Caco-2 (cell line): ENCODE results near the gene EPHB1. TPM values are rescaled to one million over a fixed set of nuclear protein-coding genes. Genes with fewer than 3 reads are reported as not detected.

Source experiments
- BruUV-seq: library from RNA; stranded (reverse); fragments of 400-500 nt; replicated peaks from 2 replicates; lab custom pipeline; 2021; lab: Mats Ljungman, UMichigan
- CTCF ChIA-PET: fragments of 300-600 bp; sonication (Branson Sonifier 250); formaldehyde crosslinking; loops from one replicate; lab custom pipeline; 2022; ENCODE audit warnings: antibody characterized with exemption; lab: Charles Lee
- POLR2A ChIA-PET: fragments of 300-600 bp; sonication (Branson Sonifier 250); formaldehyde crosslinking; loops from one replicate; lab custom pipeline; 2022; ENCODE audit warnings: antibody characterized with exemption; lab: Charles Lee
- DNase-seq, 2 experiments: peaks; one replicate each; pipeline versions ENCODE4 v3.0.0 to v3.0.0-alpha.2; 2020 to 2022
- H3K27me3 ChIP-seq: replicated peaks from 2 replicates; pipeline ENCODE4 v1.6.0; 2011; ENCODE audit warnings: low read length; ENCODE audit not compliant: control insufficient read depth, insufficient read depth
- H3K36me3 ChIP-seq: 2 replicates; pipeline ENCODE4 v1.5.1; 2011; ENCODE audit warnings: low read length; ENCODE audit not compliant: control insufficient read depth, insufficient read depth
- H3K4me1 ChIP-seq: fragments of 250-450 bp; sonication (Bioruptor Pico); 2 replicates; pipeline ENCODE4 v1.5.1; 2020; ENCODE audit warnings: mild to moderate bottlenecking
- H3K4me3 ChIP-seq: 2 replicates; pipeline ENCODE4 v1.5.1; 2011; ENCODE audit warnings: low read depth, mild to moderate bottlenecking, control low read depth, low read length
- H3K9me3 ChIP-seq: fragments of 250-450 bp; sonication (Bioruptor Pico); 2 replicates; pipeline ENCODE4 v1.5.1; 2020; ENCODE audit warnings: mild to moderate bottlenecking, moderate library complexity
- H3K27ac Mint-ChIP-seq: one replicate; pipeline ENCODE4 v1.8.0; 2022; ENCODE audit warnings: mixed read lengths; ENCODE audit not compliant: unreplicated experiment
- H3K27me3 Mint-ChIP-seq: one replicate; pipeline ENCODE4 v1.8.0; 2022; ENCODE audit warnings: mixed read lengths; ENCODE audit not compliant: insufficient read depth, unreplicated experiment
- H3K36me3 Mint-ChIP-seq: one replicate; pipeline ENCODE4 v1.8.0; 2022; ENCODE audit warnings: mild to moderate bottlenecking, mixed read lengths; ENCODE audit not compliant: insufficient read depth, unreplicated experiment
- H3K4me1 Mint-ChIP-seq: one replicate; pipeline ENCODE4 v1.8.0; 2022; ENCODE audit warnings: low read depth, mixed read lengths; ENCODE audit not compliant: unreplicated experiment
- H3K4me3 Mint-ChIP-seq: one replicate; pipeline ENCODE4 v1.8.0; 2022; ENCODE audit warnings: mild to moderate bottlenecking, moderate library complexity, mixed read lengths; ENCODE audit not compliant: unreplicated experiment
- H3K9me3 Mint-ChIP-seq: one replicate; pipeline ENCODE4 v1.8.0; 2022; ENCODE audit warnings: mixed read lengths; ENCODE audit not compliant: unreplicated experiment
- intact Hi-C: fragments of 100-400 bp; cut with micrococcal nuclease; formaldehyde crosslinking; loops from one replicate; pipeline ENCODE4 v1.10.0; 2022; ENCODE audit not compliant: unreplicated experiment
- total RNA-seq: library from RNA; stranded (reverse); gene quantifications from 2 replicates; pipeline ENCODE4 v1.2.3, GENCODE V29; 2022
- TF ChIP-seq, protein P1 (sequence below), 2 experiments: fragments of 200-600 bp in 1 of 2; IDR thresholded peaks; 1 replicate in 1 of 2; 2 replicates in 1 of 2; pipeline versions ENCODE4 v1.5.1 to v1.8.0; 2011 to 2022; ENCODE audit warnings: antibody characterized with exemption in 1 of 2, control low read depth in 1 of 2, inconsistent platforms in 1 of 2, low read depth in 1 of 2, low read length in 1 of 2, mild to moderate bottlenecking in 1 of 2, moderate library complexity in 1 of 2; ENCODE audit not compliant: insufficient read depth in 1 of 2, severe bottlenecking in 1 of 2, unreplicated experiment in 1 of 2

EPHB1 gene
- total RNA-seq, 1 experiment from 2014 or later, result 2.3 TPM

DNA sequence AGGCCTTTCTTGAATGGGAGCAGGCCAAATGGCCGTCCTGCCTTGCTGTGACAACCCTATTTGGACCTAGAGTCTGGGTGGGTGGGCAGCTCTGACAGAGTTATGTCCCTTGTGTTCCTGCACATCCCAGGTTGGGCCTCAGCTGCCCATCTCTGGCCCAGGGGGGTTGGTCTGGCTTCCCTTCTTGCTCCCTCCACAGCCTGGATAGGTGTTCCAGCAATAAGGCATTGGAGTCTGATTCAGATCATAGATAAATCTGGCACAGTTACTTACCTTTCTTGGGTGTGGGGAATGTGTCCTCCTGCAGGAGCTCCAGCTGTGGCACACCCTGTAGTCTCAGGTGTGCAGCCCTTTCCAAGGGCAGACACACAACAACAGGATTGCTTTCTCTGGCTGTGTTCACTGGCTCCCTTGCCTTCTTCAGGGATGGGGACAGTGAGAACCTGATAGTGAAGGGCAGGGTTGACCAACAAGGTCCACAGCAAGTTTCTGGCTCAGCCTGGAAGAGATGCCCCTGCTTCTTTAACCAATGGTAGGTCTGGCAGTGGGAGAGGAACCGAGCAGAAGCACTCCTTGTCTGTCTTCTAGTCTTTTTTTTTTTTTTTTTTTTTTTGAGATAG is 177.9 kb downstream of the EPHB1 start:
- Mint-ChIP-seq H3K4me3 (no peak overlapping the region), H3K27me3 (peaks cover 8% of the 10 kb centered on the region), H3K36me3 (no peaks in the 10 kb centered on the region), H3K4me1 (no peaks in the 10 kb centered on the region), H3K27ac (no peak overlapping the region), H3K9me3 (no peaks in the 10 kb centered on the region)
- ChIA-PET CTCF (no interaction called here), POLR2A (no interaction called here)
- Histone ChIP-seq H3K4me3 (no peak overlapping the region), H3K27me3 (no peaks in the 10 kb centered on the region), H3K4me1 (no peaks in the 10 kb centered on the region), H3K9me3 (no peaks in the 10 kb centered on the region), H3K36me3 (no peaks in the 10 kb centered on the region)
- TF ChIP-seq, protein P1, sequence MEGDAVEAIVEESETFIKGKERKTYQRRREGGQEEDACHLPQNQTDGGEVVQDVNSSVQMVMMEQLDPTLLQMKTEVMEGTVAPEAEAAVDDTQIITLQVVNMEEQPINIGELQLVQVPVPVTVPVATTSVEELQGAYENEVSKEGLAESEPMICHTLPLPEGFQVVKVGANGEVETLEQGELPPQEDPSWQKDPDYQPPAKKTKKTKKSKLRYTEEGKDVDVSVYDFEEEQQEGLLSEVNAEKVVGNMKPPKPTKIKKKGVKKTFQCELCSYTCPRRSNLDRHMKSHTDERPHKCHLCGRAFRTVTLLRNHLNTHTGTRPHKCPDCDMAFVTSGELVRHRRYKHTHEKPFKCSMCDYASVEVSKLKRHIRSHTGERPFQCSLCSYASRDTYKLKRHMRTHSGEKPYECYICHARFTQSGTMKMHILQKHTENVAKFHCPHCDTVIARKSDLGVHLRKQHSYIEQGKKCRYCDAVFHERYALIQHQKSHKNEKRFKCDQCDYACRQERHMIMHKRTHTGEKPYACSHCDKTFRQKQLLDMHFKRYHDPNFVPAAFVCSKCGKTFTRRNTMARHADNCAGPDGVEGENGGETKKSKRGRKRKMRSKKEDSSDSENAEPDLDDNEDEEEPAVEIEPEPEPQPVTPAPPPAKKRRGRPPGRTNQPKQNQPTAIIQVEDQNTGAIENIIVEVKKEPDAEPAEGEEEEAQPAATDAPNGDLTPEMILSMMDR (IDR thresholded peaks at IDR 0.05; ENCODE audit: insufficient read depth in 1 of 2, low read depth in 1 of 2, low read length in 1 of 2, severe bottlenecking in 1 of 2, unreplicated experiment in 1 of 2), result no peak
- intact Hi-C loops, result loop anchor here (10.0 kb wide), 1 partner anchor 178 kb away; the partner anchor contains the start of gene EPHB1
- BruUV-seq, result no TSS peak
- DNase-seq, result no peak

DNA sequence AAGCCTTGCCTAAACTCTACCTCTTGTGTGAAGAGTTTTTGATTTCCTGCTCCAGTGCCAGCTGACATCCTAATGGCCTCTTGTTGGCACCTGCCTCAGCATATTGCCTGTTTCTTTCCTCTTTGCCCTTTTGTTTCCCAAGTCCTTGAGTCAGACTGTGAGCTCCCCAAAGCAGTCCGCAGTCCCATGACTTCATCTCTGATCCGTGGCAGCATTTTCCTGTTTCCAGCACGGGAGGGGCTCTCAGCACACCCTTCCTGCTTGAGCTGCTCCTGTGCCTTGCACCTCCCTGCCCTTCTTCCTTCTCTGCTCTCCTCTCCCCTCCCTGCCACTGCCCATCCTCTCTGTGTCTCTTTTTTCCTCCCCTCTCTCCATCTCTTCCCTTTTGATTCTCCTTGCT is 179.6 kb downstream of the EPHB1 start:
- ChIA-PET POLR2A (no interaction called here), CTCF (interaction anchor here (0.9 kb wide), 1 partner anchor 222 kb away, joined by 3 read pairs; no protein-coding TSS in a partner anchor)
- Mint-ChIP-seq H3K27me3 (peaks cover 14% of the 10 kb centered on the region), H3K4me3 (no peak overlapping the region), H3K9me3 (no peaks in the 10 kb centered on the region), H3K27ac (no peak overlapping the region), H3K36me3 (no peaks in the 10 kb centered on the region), H3K4me1 (no peaks in the 10 kb centered on the region)
- Histone ChIP-seq H3K27me3 (no peaks in the 10 kb centered on the region), H3K9me3 (no peaks in the 10 kb centered on the region), H3K4me1 (no peaks in the 10 kb centered on the region), H3K36me3 (no peaks in the 10 kb centered on the region), H3K4me3 (no peak overlapping the region)
- DNase-seq, result no peak
- BruUV-seq, result no TSS peak
- intact Hi-C loops, result loop anchor here (10.0 kb wide), 1 partner anchor 180 kb away; the partner anchor contains the start of gene EPHB1
- TF ChIP-seq, protein P1 (IDR thresholded peaks at IDR 0.05; ENCODE audit: insufficient read depth in 1 of 2, low read depth in 1 of 2, low read length in 1 of 2, severe bottlenecking in 1 of 2, unreplicated experiment in 1 of 2), result no peak

DNA sequence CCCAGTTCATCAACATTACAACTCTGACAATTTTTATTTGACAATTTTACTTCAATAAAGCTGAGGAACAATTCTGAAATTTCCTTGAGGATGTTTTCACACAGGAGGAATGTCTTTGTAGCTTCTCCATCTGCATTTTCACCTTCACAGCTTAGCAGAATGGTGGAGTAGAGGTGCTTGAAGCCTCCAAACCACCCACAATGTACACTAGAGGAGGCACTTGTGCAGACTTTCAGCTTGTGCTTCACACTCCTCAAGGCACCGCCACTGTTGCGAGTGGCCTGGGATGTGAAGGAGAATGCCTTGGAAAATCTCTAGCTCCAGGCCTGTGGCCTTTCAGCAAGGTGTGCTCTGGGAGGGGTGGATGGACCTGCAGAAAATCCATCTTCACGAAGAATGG is 181.9 kb downstream of the EPHB1 start:
- Histone ChIP-seq H3K27me3 (no peaks in the 10 kb centered on the region), H3K36me3 (no peaks in the 10 kb centered on the region), H3K4me3 (no peak overlapping the region), H3K9me3 (no peaks in the 10 kb centered on the region), H3K4me1 (no peaks in the 10 kb centered on the region)
- intact Hi-C loops, result loop anchor here (10.0 kb wide), 1 partner anchor 182 kb away; the partner anchor contains the start of gene EPHB1
- BruUV-seq, result no TSS peak
- Mint-ChIP-seq H3K4me1 (no peaks in the 10 kb centered on the region), H3K9me3 (no peaks in the 10 kb centered on the region), H3K27ac (no peak overlapping the region), H3K27me3 (peaks cover 14% of the 10 kb centered on the region), H3K36me3 (no peaks in the 10 kb centered on the region), H3K4me3 (no peak overlapping the region)
- TF ChIP-seq, protein P1 (IDR thresholded peaks at IDR 0.05; ENCODE audit: insufficient read depth in 1 of 2, low read depth in 1 of 2, low read length in 1 of 2, severe bottlenecking in 1 of 2, unreplicated experiment in 1 of 2), result no peak
- no peak for DNase-seq
- ChIA-PET CTCF (no interaction called here), POLR2A (no interaction called here)
